ENCODE results near the gene ACER3. TPM values are rescaled to one million over a fixed set of nuclear protein-coding genes. Genes with fewer than 3 reads are reported as not detected.
"Not testable (repeated sequence)": the region's sequence is repeated elsewhere in the genome, so short reads cannot be mapped to it uniquely, and the experiment has no call there.

The ACER3 gene
- polyA plus RNA-seq, 4 donors, result 12.9 to 17.4 (median 15.0) TPM

- not testable (repeated sequence) for DNase-seq (ENCODE audit: low read depth in 4 of 4, low spot score in 2 of 4)
Observed at GRCh38 chr11:76862794-76863193, 2.1 kb downstream of the ACER3 start.

- DNase-seq (ENCODE audit: low read depth in 4 of 4, low spot score in 2 of 4), result no peak
Observed at GRCh38 chr11:76863196-76863777, 2.6 kb downstream of the ACER3 start.

- DNase-seq (ENCODE audit: low read depth in 4 of 4, low spot score in 2 of 4), result no peak
Observed at GRCh38 chr11:76872959-76873827, 12.5 kb downstream of the ACER3 start.

GRCh38 chr11:76878014-76878413 lies 17.3 kb downstream of the ACER3 start:
- DNase-seq (ENCODE audit: low read depth in 4 of 4, low spot score in 2 of 4), result no peak

- DNase-seq (ENCODE audit: low read depth in 4 of 4, low spot score in 2 of 4), result no peak
Observed at GRCh38 chr11:76880314-76880713, 19.6 kb downstream of the ACER3 start.

- DNase-seq (ENCODE audit: low read depth in 4 of 4, low spot score in 2 of 4), result no peak
Observed at GRCh38 chr11:76880956-76881355, 20.2 kb downstream of the ACER3 start.

GRCh38 chr11:76885390-76886097 lies 24.8 kb downstream of the ACER3 start:
- no peak for DNase-seq (ENCODE audit: low read depth in 4 of 4, low spot score in 2 of 4)

- no peak for DNase-seq (ENCODE audit: low read depth in 4 of 4, low spot score in 2 of 4)
Observed at GRCh38 chr11:76888989-76889388, 28.3 kb downstream of the ACER3 start.

- no peak for DNase-seq (ENCODE audit: low read depth in 4 of 4, low spot score in 2 of 4)
Observed at GRCh38 chr11:76889411-76889975, 28.8 kb downstream of the ACER3 start.

- no peak for DNase-seq (ENCODE audit: low read depth in 4 of 4, low spot score in 2 of 4)
Observed at GRCh38 chr11:76890329-76890728, 29.6 kb downstream of the ACER3 start.

GRCh38 chr11:76891285-76891684 lies 30.6 kb downstream of the ACER3 start:
- no peak for DNase-seq (ENCODE audit: low read depth in 4 of 4, low spot score in 2 of 4)

GRCh38 chr11:76891793-76892192 lies 31.1 kb downstream of the ACER3 start:
- DNase-seq (ENCODE audit: low read depth in 4 of 4, low spot score in 2 of 4), result no peak

- DNase-seq (ENCODE audit: low read depth in 4 of 4, low spot score in 2 of 4), result no peak
Observed at GRCh38 chr11:76892306-76892705, 31.6 kb downstream of the ACER3 start.

- DNase-seq (ENCODE audit: low read depth in 4 of 4, low spot score in 2 of 4), result no peak
Observed at GRCh38 chr11:76897233-76897632, 36.5 kb downstream of the ACER3 start.

- DNase-seq (ENCODE audit: low read depth in 4 of 4, low spot score in 2 of 4), result no peak
Observed at GRCh38 chr11:76901144-76901543, 40.4 kb downstream of the ACER3 start.

GRCh38 chr11:76901622-76902021 lies 40.9 kb downstream of the ACER3 start:
- not testable (repeated sequence) for DNase-seq (ENCODE audit: low read depth in 4 of 4, low spot score in 2 of 4)

- no peak for DNase-seq (ENCODE audit: low read depth in 4 of 4, low spot score in 2 of 4)
Observed at GRCh38 chr11:76902121-76903014, 41.6 kb downstream of the ACER3 start.

- no peak for DNase-seq (ENCODE audit: low read depth in 4 of 4, low spot score in 2 of 4)
Observed at GRCh38 chr11:76903325-76903724, 42.6 kb downstream of the ACER3 start.

- no peak for DNase-seq (ENCODE audit: low read depth in 4 of 4, low spot score in 2 of 4)
Observed at GRCh38 chr11:76910620-76911414, 50.1 kb downstream of the ACER3 start.
